ENCODE results near the gene RBL1.

- TF ChIP-seq CTCF (conservative IDR thresholded peaks at IDR 0.05; ENCODE audit: low read depth, low read length): no peak
- TF ChIP-seq EZH2 (IDR thresholded peaks at IDR 0.05; ENCODE audit: borderline replicate concordance, low read depth, low read length, poor library complexity, severe bottlenecking): no peak
Observed at GRCh38 chr20:37111926-37112455, 16.2 kb upstream of the RBL1 start.

Measured in A673 (cell line).